Ammon's horn (tissue), 1 donor: ENCODE measurements around the gene GABRA5.

ENCODE experiments used
- DNase-seq: peaks from one replicate; pipeline ENCODE4 v3.0.0-alpha.2; 2016; ENCODE audit warnings: low spot score

GABRA5 gene

GRCh38 chr15:26928051-26928450, 61.2 kb downstream of the GABRA5 start:
- DNase-seq: peak; percentile 54

DNA sequence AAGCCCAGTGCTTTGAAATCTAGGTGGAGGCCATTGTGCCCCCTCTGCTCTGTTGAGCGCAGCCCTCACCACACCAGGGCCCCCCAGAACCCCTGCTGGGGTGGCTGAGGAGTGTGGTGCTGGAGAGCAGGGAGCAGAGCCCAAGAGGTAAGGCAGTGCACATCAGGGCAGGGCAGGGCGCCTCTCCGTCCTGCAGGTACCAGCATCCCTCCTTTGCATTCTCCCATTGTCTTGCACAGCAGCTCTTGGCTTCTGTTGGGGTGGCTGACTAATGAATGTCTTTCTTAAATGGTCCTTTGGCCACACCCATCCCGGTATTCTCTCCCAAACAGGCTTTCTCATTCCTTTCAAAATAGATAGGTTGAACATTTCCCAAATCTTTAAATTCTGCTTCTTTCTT, 62.7 kb downstream of the GABRA5 start:
- DNase-seq: no peak

DNA sequence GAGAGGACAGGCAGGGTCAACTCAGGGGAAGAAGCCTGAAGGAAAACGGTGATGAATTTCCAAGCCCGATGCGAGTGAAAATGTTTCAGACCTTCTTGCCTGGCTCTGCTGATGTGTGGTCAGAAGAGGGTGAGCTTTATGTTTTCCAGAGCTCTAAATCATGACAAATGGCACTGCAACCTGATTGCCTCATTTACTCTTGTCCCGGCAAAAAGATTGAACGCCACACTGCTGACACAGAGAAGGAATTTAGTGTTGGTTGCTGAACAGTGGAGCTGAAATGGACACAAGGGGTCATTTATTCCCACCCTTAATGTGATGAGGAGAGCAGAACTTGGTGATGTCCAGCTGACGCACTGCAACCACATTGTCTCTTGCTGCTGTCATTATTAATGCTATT, 68.0 kb downstream of the GABRA5 start:
- DNase-seq: no peak

DNA sequence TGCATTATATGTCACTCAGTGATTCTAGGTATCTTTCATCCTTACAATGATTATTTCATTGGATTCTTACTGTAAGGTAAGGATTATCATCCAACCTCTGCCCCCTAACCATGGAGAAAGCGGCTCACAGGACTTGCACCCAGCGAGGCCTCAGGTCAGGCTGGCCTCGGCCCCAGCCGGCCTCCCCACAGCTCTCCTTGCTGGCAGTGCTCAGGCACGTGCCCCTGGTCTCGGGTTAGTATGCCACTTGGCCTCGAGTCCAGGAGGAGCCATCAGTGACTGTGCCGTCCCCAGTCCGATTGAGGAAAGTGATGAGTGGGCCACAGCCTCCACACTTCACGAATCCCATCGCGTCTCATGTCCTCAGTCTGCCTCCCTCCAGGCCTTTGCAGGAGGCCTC, 68.5 kb downstream of the GABRA5 start:
- no peak for DNase-seq

- DNase-seq: no peak
These were observed 69.6 kb downstream of the GABRA5 start for GRCh38 chr15:26936502-26936901.

DNA sequence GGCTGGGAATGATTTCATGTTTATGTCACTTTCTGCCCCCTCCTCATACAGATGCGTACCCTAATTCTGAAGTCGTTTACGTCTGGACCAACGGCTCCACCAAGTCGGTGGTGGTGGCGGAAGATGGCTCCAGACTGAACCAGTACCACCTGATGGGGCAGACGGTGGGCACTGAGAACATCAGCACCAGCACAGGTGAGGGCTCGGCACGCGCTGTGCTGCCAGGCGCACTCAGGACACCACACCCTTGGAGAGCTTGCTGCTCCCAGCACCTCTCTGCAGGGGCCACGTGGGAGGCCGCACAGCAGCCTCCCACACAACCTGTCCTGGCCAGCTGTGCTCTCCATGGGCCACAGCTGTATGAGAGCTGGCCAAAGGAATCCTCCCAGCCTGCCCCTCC, 70.3 kb downstream of the GABRA5 start:
- no peak for DNase-seq

GRCh38 chr15:26939398-26939797, 72.5 kb downstream of the GABRA5 start:
- DNase-seq: no peak

DNA sequence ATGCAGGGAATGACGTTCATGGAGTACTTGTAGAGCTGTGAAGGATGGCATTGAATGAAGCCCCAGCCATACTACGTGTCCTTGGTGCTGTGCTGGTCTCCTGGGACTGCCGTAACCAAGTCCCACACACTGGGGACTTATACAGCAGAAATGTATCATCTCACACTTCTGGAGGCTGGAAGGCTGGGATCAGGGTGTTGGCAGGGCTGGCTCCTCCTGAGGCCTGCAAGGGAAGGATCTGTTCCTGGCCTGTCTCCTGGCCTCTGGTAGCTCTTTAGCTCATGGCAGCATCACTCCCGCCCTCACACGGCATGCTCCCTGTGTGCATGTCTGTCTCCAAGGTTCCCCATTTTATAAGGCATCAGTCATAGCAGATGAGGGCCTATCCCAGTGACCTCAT, 74.6 kb downstream of the GABRA5 start:
- DNase-seq: no peak

GRCh38 chr15:26943866-26944265, 77.0 kb downstream of the GABRA5 start:
- no peak for DNase-seq

DNA sequence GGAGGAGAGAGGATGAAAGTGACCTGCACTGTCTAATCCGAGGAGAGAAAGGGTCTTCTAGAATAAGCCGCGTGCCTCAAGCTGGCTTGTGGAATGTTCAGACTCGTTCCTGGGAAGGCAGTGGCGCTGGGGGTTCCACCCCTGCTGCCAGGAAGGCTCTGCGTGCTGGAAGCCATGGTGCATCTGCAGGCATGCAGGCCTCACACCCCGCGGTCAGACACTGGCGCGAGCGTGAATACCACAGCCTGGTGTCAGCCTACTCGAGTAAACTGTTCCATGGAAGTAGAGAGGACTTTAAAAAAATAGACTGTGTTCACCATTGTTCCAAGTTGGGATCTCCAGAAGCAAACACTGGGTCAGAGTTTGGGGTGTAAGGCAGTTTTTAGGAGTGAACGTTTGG, 78.2 kb downstream of the GABRA5 start:
- DNase-seq: no peak

DNA sequence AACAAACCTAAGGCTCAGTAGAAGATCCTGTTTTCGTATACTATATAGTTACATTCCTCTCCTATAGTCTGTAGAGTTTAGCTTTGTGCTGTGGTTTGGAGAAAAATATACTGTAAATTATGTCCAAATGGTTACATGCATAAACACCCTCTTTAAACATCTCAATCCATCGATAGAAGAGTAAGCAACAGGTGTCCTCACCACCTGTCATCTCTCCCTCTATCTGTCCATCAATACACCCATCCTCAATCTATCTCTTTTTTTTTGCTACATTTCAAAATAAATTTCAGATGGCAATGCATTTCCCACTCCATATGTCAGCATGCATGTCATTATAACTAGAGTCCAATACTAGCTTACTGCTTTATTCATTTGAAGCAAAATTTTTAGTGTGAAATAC, 83.1 kb downstream of the GABRA5 start:
- no peak for DNase-seq

DNA sequence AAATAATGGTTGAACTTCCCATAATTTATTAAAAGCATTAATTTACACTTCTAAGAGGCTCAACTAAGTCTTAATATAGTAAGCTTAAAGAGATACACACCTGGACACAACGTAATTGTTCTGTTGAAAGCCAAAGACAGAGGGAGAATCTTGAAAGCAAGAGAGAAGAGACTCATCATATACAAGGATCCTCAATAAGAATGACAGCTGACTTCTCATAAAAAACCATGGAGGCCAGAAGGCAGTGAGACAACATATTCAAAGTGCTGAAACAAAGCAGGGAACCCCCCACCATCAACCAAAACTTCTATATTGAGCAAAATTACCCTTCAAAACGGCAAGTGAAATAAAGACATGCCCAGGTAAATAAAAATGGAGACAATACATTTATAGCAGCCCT, 87.5 kb downstream of the GABRA5 start:
- DNase-seq: no peak

GRCh38 chr15:26967719-26968269, 100.9 kb downstream of the GABRA5 start:
- DNase-seq: peak; percentile 39

DNA sequence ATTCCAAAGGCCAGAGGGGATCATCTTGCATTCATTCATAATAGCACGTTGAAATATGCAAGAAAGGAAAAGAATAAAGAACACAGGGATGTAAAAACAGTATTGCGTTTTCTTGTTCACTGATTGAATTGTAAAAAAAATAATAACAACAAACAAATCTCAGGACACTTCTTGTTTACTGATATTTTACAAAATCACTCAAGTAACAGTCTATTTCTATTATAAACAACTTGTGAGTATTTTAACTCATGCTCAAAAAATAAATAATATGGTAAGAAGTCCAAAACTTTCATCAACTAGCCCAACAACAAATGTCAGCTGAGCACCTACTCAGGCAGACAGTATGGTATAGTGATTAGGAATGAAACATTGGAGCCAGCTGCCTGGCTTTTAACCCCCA, 101.9 kb downstream of the GABRA5 start:
- no peak for DNase-seq

- DNase-seq: no peak
These were observed 103.9 kb downstream of the GABRA5 start, which contains the start of gene GABRG3 for GRCh38 chr15:26970712-26971210. Gene GABRG3, plus strand, starts transcription at chr15:26971181.

DNA sequence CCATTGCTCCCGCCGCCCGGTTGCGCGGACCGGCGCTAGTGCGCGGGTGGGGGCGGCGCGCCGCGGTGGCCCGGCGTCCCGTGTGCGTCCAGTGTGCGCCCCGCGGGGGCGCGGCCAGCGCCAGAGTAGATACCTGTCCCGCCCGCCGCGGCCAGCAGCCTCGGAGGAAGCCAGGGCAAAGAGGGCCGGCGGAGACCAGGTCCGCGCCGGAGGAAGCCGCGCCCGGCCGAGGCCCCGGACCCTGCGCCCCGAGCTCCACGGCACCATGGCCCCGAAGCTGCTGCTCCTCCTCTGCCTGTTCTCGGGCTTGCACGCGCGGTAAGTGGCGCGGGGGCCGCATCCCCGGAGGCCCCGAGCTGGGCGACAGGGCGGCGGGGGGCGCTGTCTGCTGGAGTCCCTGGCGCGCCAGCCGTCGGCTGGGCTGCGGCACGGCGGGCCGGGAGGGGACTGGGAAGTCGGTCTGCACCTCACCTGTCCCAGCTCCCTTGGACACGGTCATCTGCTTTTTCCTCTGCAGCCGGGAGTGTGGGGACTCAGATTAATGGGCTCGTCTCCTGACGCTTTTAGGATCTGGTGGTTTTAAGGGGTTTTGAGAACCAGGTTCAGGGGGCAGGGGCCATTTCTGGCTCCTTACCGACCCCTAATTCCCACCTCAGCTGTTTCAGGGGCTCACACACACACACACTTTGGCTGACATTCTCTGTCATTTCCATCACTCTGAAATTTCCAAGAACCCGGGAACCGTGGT, 104.6 kb downstream of the GABRA5 start:
- DNase-seq: peak; percentile 17

GRCh38 chr15:26972636-26973035, 105.8 kb downstream of the GABRA5 start:
- no peak for DNase-seq

- peak; percentile 31 for DNase-seq
These were observed 107.4 kb downstream of the GABRA5 start for GRCh38 chr15:26974120-26974780.

DNA sequence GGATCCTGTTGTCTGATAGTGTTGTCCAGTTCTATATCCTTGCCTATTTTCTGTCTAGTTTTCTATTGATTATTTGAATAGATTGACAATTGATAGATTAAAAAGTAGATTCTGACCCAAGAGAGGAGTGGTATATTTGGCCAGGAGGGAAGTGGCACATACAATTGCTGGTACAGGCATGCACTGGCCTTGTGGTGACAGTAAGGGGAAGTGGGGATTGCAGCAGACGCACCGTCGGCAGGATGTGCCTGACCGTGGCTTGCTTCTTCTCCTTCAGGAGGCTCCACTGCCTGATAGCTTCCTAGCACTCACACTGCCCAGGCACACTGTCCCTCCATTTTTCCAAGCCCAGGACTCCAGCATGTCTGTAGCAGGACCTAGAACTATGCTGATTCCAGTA, 114.6 kb downstream of the GABRA5 start:
- no peak for DNase-seq

GRCh38 chr15:26983822-26984221, 117.0 kb downstream of the GABRA5 start:
- DNase-seq: no peak

DNA sequence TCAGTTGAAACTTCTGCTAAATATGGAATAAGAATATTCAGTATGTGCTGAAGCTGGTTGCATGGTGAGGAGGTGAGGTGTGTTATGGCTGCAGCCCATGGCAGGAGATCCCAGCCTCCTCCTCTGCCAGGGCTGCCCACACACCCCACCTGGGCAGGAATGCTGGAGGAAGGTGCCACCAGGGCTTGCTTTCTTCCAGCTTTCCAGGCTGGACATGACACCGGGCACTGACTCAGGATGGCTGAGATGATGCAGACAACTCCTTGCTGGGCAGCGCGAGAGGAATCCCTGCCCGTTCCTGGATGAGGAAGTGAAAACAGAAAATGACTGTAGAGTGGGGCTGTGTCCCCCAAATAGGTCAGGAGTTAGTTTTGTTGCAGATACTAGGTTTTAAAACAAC, 118.2 kb downstream of the GABRA5 start:
- no peak for DNase-seq

- no peak for DNase-seq
These were observed 129.4 kb downstream of the GABRA5 start for GRCh38 chr15:26996250-26996649.
